Left colon (tissue), 2 donors: ENCODE measurements around the gene MAD1L1. TPM values are rescaled to one million over a fixed set of nuclear protein-coding genes. Genes with fewer than 3 reads are reported as not detected.

ENCODE experiments used
- ATAC-seq: fragments of 200-7000 bp; cut with Tn5 transposase; one replicate; pipeline ENCODE4 v1.9.1; 2020; ENCODE audit warnings: mild to moderate bottlenecking, moderate library complexity
- DNase-seq, 2 donors: peaks; one replicate each; pipeline ENCODE4 v3.0.0-alpha.2; 2020
- intact Hi-C, 2 donors: fragments of 100-400 bp; cut with DNase I in 1 of 2; cut with micrococcal nuclease in 1 of 2; formaldehyde crosslinking; loops; one replicate each; pipeline versions ENCODE4 v1.11.2 to v1.14.0; 2022; cut with DNase I, micrococcal nuclease
- total RNA-seq, 2 donors: library from RNA; stranded (reverse); fragmentation: NEBNext Ultra II Directional; extraction: Animal tissue kit (Norgen Biotek cat#: 25700); gene quantifications; one replicate each; pipeline ENCODE4 v1.2.1, GENCODE V29; 2021
- donor health status: DM: no; HTN: no; CAD: no.
- donor health status: DM: yes; HTN: yes; CAD: no.

Gene MAD1L1
- total RNA-seq, 2 donors from 2014 or later, result 22.1 to 28.2 TPM

GRCh38 chr7:2196381-2197378 lies 36.1 kb downstream of the MAD1L1 start:
- no peak for ATAC-seq
- intact Hi-C loops, result no loop called here

GRCh38 chr7:2195400-2196246 lies 37.1 kb downstream of the MAD1L1 start:
- no peak for ATAC-seq
- intact Hi-C loops, result no loop called here
- no peak for DNase-seq

More at GRCh38 chr7:2196381-2197378, 36.1 kb downstream of the MAD1L1 start:
- DNase-seq, result no peak

- intact Hi-C loops, result no loop called here
- DNase-seq (no peak), ATAC-seq (no peak)
Observed at GRCh38 chr7:2193575-2194305, 39.0 kb downstream of the MAD1L1 start.

- no peak for DNase-seq
- intact Hi-C loops, result no loop called here
- ATAC-seq, result no peak
Observed at GRCh38 chr7:2192831-2193534, 39.8 kb downstream of the MAD1L1 start.

DNA sequence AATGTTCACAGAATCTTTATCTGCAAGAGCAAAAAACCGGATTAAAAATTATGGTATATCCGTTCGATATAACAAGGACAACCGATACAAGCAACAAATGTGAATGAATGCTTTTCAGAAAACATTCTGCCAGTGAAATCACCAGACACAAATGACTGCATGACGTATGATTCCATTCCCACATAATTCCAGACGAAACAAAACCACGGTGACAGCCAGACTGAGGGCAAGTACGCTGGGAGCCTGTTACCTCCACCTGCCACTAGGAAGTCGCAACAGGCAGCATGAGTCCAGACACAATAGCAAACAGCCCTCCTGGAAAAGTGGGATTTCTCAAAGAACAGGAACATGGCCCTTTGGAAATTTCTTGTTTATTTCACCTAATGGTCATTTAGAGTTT lies 41.7 kb downstream of the MAD1L1 start:
- intact Hi-C loops, result no loop called here
- ATAC-seq, result no peak
- DNase-seq, result no peak

GRCh38 chr7:2190531-2190930 lies 42.2 kb downstream of the MAD1L1 start:
- ATAC-seq (no peak), DNase-seq (no peak)

DNA sequence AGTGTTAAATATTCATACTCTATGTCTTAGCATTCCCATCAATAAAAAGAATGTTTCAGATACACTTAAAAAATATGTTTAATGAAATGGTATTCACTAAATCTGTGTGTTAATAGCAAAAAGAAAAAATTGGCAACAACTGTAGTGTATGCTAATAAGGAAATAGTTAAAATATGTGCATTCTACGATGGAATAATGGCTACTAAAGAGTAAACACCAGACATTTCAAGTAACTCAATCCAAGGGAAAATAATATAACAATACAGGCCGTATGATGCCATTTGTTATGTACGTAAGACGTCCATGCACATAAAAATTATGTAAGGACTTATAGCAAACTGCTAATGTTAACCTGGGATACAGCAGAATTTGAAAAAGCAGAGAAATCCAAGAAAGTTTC lies 46.6 kb downstream of the MAD1L1 start:
- DNase-seq, result no peak
- intact Hi-C loops, result no loop called here
- no peak for ATAC-seq

More at GRCh38 chr7:2190531-2190930, 42.2 kb downstream of the MAD1L1 start:
- intact Hi-C loops, result no loop called here

DNA sequence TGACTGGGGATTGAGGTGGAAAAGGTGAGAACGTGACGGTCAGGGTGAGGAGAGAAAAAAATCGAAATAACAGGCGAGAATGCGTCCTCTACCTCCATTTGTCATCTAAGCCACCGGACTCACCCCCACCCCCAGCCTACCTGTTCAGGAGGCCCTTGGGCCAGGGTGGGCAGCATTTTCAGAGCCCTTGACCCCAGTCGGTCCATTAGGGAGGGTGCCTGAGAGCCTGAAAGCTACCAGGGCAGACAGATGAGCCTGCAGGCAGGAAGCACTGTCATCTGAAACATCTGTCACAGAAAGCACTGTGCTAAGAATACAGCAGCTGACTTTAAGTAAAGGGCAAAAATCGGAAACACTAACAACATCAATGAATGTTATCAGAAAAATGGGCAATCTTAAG lies 47.0 kb downstream of the MAD1L1 start:
- no peak for DNase-seq
- intact Hi-C loops, result no loop called here
- no peak for ATAC-seq

GRCh38 chr7:2182461-2182860 lies 50.3 kb downstream of the MAD1L1 start:
- intact Hi-C loops, result no loop called here
- no peak for DNase-seq
- ATAC-seq, result no peak

- intact Hi-C loops, result no loop called here
- ATAC-seq, result no peak
- no peak for DNase-seq
Observed at GRCh38 chr7:2181077-2181854, 51.5 kb downstream of the MAD1L1 start.

GRCh38 chr7:2180081-2180480 lies 52.7 kb downstream of the MAD1L1 start:
- DNase-seq (no peak), ATAC-seq (no peak)
- intact Hi-C loops, result no loop called here

GRCh38 chr7:2175514-2175913 lies 57.2 kb downstream of the MAD1L1 start:
- intact Hi-C loops, result no loop called here
- ATAC-seq, result no peak
- DNase-seq, result no peak

GRCh38 chr7:2175091-2175490 lies 57.7 kb downstream of the MAD1L1 start:
- intact Hi-C loops, result no loop called here
- no peak for ATAC-seq
- no peak for DNase-seq

- DNase-seq (no peak), ATAC-seq (peak; percentile 29)
- intact Hi-C loops, result no loop called here
Observed at GRCh38 chr7:2173189-2173827, 59.4 kb downstream of the MAD1L1 start.

- intact Hi-C loops, result no loop called here
- ATAC-seq (peak; percentile 94), DNase-seq (peak; percentile 57 to 73)
Observed at GRCh38 chr7:2172311-2173188, 60.2 kb downstream of the MAD1L1 start.

- ATAC-seq, result peak; percentile 56
- intact Hi-C loops, result no loop called here
- DNase-seq, result no peak
Observed at GRCh38 chr7:2171855-2172254, 60.9 kb downstream of the MAD1L1 start.
